Frontal cortex (tissue), 4 donors: ENCODE measurements around the gene ABHD17B. TPM values are rescaled to one million over a fixed set of nuclear protein-coding genes. Genes with fewer than 3 reads are reported as not detected.

Experiments
- DNase-seq, 2 donors: peaks; one replicate each; pipeline ENCODE4 v3.0.0; 2012; ENCODE audit warnings: low spot score in 2 of 2
- FAIRE-seq: peaks from 2 replicates; lab custom pipeline; 2012; peaks lifted over from hg19 to GRCh38; lab: Jason Lieb, UNC
- total RNA-seq: library from RNA; depleted of rRNA; stranded (reverse); fragments of >200 nt; gene quantifications from one replicate; pipeline ENCODE4 v1.2.3, GENCODE V29; 2014
- donor health status: control.
- donor health status: control.
- donor health status: control.

ABHD17B gene
- total RNA-seq, 1 donor from 2014 or later = 113 TPM

GRCh38 chr9:71885467-71885866 is 25.5 kb downstream of the ABHD17B start:
- FAIRE-seq = no peak
- DNase-seq = no peak

- FAIRE-seq = no peak
These were observed 27.0 kb downstream of the ABHD17B start for GRCh38 chr9:71884005-71884404.

DNA sequence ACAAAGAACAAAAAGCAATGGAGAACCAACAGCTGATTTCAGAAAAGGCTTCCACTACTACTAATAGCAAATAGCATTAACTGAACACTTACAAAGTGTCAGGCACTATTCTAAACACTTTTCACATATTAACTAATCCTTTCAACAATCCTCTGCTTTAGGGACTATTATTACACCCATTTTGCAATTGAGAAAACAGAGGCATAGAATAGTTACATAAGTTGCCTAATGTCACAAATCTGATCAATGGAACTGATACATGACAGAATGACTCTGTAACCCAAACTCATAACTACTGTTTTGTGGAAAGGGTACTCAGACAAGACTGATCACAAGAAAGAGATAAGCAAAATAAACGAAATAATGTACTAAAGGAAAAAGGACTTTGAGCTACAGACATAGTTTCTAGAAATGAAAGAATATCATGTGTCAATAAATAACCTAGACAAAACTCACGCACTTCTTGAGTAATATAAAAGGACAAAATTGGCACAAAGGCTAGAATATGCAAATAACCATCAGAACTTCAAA is 31.3 kb downstream of the ABHD17B start:
- no peak for DNase-seq
- no peak for FAIRE-seq

More at GRCh38 chr9:71884005-71884404, 27.0 kb downstream of the ABHD17B start:
- no peak for DNase-seq

GRCh38 chr9:71878327-71879274 is 32.4 kb downstream of the ABHD17B start:
- FAIRE-seq = no peak
- no peak for DNase-seq

DNA sequence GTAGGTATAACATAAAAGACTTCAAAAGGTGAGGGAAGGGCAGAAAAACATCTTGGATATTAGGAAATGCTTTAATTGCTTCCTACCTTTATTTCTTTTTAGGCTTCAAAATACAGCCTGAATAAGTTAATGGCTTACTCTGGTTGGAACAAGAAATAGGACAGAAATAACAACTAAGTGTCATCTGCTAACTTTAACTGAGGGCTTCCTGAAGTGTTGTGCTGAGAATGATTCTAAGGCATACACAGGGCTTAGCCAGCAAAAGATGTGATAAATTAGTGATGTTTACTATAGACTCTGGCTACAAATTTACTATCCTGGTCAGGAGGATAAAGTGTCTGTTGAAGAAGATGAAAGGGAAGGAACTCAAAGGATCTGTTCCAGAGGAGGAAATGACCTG is 34.2 kb downstream of the ABHD17B start:
- FAIRE-seq = no peak

DNA sequence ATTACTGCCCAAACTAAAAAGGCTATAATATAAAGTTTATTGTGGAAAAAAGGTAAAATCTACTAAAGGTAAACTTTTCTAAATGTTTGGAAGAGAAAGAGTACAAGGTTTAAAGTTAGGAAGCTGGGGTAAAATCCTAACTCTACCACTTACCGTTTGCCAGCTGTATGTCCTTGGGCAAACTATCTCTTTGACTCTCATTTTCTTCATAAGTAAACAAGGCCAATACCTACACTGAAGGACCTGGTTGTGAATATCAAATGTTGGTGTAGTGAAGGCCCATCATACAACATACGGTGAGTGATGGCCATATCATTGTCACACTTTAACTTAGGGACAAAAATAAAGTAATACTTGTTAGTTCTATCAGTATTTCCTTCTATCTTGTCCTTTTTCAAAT is 34.9 kb downstream of the ABHD17B start:
- DNase-seq = no peak
- no peak for FAIRE-seq

More for the DNA sequence above, 34.2 kb downstream of the ABHD17B start:
- no peak for DNase-seq

- FAIRE-seq (no peak), DNase-seq (no peak)
These were observed 35.6 kb downstream of the ABHD17B start for GRCh38 chr9:71875345-71875744.

- FAIRE-seq (no peak), DNase-seq (no peak)
These were observed 47.4 kb downstream of the ABHD17B start for GRCh38 chr9:71863631-71864030.

- DNase-seq = no peak
- no peak for FAIRE-seq
These were observed 49.4 kb downstream of the ABHD17B start for GRCh38 chr9:71861618-71862017.

DNA sequence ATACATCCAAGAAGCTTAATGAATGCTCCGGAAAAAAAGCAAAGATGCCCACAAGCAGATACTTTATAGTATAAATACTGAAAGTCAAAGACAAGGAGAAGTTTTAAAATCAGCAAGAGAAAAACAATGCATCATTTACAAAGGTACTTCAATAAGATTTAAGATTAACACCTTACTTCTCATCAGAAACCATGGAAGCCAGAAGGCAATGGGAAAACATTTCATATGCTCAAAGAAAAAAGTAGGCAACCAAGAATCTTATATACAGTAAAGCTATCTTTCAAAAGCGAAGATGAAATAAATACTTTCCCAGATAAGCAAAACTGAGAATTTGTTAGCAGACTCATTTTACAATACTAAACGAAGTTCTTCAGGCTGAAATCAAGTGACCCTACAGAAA is 51.1 kb downstream of the ABHD17B start:
- no peak for FAIRE-seq

DNA sequence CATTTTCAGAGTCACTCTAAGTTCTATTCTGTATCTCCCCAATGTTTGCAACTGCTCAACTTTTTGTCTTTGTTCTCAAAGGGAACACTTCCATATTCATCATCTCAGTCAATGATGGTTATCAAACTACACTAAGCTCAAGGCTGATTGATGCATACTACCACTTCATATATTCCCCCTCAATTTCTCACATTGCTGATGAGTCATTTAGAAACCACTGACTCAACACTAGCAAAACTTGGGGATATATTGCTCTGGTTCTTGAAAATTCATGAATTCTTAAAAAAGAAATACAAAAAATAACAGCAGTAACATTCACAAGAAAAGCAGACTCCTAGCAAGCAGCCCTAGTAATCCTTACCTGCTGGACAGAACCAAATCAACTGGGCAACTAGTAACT is 52.2 kb downstream of the ABHD17B start:
- no peak for DNase-seq
- FAIRE-seq = no peak

More for the DNA sequence above, 51.1 kb downstream of the ABHD17B start:
- no peak for DNase-seq

DNA sequence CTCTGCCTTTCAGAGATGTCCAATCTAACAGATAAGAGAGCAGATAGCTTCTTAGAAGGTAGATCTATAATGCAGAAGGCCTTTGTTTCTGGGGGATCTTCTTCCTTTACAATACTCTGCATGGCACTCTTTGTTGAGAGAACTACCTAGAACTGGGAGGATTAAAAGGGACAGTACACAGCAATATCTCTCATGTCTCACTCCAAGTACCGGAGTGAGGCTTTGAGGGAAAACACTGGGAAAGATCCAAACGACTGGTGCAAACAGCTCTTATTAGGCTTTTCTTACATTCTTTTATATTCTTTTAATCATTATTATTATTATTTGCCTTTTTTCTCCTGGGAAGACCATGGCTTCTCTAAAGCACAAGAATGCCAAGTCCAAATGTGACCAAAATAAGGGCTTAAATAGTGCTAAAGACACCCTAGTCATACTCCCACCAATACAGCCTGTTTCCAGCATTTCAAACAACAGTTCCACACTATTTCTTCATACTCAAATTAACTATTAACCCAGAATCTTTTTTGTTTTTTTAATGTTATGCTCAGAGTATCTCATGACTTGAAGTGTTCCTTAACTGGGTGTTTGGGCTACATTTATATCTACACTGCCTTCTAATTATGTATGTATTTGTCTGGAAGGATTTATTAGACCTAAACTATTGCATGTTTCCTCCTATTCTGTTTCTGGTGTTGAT is 52.7 kb downstream of the ABHD17B start:
- FAIRE-seq (no peak), DNase-seq (no peak)

DNA sequence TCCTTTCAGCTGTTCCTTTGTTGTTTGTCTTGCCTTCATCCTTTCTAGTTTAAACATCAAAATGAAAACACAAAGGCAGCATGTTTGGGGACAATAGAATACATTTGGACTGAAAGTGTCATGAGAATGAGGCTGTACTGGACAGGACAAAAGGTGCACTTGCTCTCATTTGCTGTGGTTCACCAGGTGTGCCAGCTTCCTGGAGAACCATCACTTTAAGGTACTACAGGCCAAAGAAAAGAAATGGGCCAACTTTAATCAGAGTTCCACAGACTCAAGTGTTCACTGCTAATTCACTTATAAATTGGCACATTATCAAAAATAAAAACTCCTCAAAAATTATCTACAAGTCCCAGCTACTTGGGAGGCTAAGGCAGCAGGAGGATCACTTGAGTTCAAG is 53.8 kb downstream of the ABHD17B start:
- no peak for FAIRE-seq
- no peak for DNase-seq

GRCh38 chr9:71854811-71855210 is 56.2 kb downstream of the ABHD17B start:
- no peak for DNase-seq
- no peak for FAIRE-seq

DNA sequence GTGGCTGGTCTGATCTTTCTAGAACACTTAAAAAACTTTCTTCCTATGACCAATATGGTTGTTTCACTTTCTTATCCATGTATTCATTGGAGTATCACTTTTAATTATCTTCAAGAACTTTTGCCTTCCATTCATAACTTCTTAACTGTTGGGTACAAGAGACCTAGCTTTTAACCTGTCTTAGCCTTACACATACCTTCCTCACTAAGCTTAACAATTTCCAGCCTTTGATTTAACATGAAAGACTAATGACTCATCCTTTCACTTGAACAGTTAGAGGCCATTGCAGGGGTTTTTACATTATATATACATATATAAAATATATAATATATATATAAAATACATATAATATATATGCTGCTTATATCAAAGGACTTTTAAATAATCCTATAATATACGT is 57.9 kb downstream of the ABHD17B start:
- DNase-seq = no peak
- no peak for FAIRE-seq

DNA sequence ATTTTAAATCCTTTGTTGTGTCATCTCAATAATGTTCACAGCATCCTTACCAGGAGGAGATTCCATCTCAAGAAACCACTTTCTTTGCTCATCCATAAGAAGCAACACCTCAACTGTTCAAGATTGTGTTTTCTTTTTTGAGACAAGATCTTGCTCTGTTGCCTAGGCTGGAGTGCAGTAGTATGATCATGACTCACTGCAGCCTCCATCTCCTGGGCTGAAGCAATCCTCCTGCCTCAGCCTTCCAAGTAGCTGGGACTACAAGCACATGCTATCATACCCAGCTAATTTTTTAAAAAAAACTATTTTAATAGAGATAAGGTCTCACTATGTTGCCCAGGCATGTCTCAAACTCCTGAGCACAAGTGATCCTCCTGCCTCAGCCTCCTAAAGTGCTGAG is 60.0 kb downstream of the ABHD17B start:
- DNase-seq (no peak), FAIRE-seq (no peak)

GRCh38 chr9:71847892-71848291 is 63.1 kb downstream of the ABHD17B start:
- no peak for DNase-seq
- FAIRE-seq = no peak

DNA sequence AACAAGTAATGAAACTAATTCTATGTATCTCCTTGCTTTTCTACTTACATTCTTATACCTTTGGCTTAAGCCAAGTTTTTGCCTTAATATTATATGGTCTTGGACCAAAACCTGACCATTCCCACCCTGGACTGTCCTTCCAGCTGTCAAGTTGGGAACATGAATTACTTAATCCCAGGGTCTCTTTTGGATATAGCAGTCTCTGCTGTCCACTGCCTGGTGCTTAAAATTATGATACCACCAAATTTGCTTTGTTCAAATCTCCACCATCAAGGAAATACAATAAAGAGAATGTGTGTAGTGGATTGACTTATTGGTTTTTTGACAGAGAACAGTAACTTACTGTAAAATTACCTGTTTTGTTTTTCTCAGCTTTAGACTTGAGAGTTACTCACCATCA is 66.2 kb downstream of the ABHD17B start:
- no peak for DNase-seq
- no peak for FAIRE-seq

GRCh38 chr9:71839668-71840067 is 71.3 kb downstream of the ABHD17B start:
- DNase-seq (no peak), FAIRE-seq (no peak)

- FAIRE-seq (no peak), DNase-seq (no peak)
These were observed 75.4 kb downstream of the ABHD17B start for GRCh38 chr9:71835596-71835995.

GRCh38 chr9:71830929-71831328 is 80.1 kb downstream of the ABHD17B start:
- no peak for FAIRE-seq
- DNase-seq = no peak
